Nephron progenitor cell (in vitro differentiated cells): ENCODE data around the gene TENT5C.

ENCODE experiments used
- DNase-seq: peaks from one replicate; pipeline ENCODE4 v3.0.0; 2021
- H3K27ac Mint-ChIP-seq: 2 replicates; pipeline ENCODE4 v1.8.0; 2021; ENCODE audit warnings: mild to moderate bottlenecking, moderate library complexity, mixed read lengths
- H3K27me3 Mint-ChIP-seq: 2 replicates; pipeline ENCODE4 v1.8.0; 2021; ENCODE audit warnings: mild to moderate bottlenecking, low read depth, mixed read lengths; ENCODE audit not compliant: poor library complexity
- H3K36me3 Mint-ChIP-seq: 2 replicates; pipeline ENCODE4 v1.8.0; 2021; ENCODE audit warnings: low read depth, mixed read lengths
- H3K4me1 Mint-ChIP-seq: 2 replicates; pipeline ENCODE4 v1.8.0; 2021; ENCODE audit warnings: mixed read lengths
- H3K4me3 Mint-ChIP-seq: 2 replicates; pipeline ENCODE4 v1.8.0; 2021; ENCODE audit warnings: mild to moderate bottlenecking, moderate library complexity, mixed read lengths
- H3K9me3 Mint-ChIP-seq: 2 replicates; pipeline ENCODE4 v1.8.0; 2021; ENCODE audit warnings: mild to moderate bottlenecking, moderate library complexity, mixed read lengths
- TF ChIP-seq, protein P1 (sequence below): fragments of 200-600 bp; sonication (generic); IDR thresholded peaks from 2 replicates; pipeline ENCODE4 v1.5.0; 2021; ENCODE audit warnings: antibody characterized with exemption

TENT5C gene

DNA sequence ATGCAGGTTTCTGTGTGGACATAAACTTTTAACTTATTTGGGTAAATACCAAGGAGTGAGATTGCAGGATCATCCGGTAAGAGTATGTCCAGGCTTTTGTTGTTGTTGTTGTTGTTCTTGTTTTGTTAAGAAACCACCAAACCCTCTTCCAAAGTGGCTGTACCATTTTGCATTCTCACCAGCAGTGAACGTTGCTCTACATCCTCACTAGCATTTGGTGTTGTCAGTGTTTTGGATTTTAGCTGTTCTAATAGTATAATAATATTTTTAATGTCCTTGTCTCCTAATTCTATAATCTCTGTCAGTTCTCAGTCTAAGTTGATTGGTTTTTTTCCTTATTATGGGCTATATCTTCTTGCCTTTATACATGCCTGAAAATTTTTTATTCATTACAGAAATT, 37.8 kb downstream of the TENT5C start:
- Mint-ChIP-seq H3K9me3 (peaks cover 3% of the 10 kb centered on the region), H3K4me3 (no peak overlapping the region), H3K27ac (no peak overlapping the region), H3K36me3 (no peaks in the 10 kb centered on the region), H3K27me3 (peaks cover 5% of the 10 kb centered on the region), H3K4me1 (no peaks in the 10 kb centered on the region)
- no peak for DNase-seq
- TF ChIP-seq, protein P1, sequence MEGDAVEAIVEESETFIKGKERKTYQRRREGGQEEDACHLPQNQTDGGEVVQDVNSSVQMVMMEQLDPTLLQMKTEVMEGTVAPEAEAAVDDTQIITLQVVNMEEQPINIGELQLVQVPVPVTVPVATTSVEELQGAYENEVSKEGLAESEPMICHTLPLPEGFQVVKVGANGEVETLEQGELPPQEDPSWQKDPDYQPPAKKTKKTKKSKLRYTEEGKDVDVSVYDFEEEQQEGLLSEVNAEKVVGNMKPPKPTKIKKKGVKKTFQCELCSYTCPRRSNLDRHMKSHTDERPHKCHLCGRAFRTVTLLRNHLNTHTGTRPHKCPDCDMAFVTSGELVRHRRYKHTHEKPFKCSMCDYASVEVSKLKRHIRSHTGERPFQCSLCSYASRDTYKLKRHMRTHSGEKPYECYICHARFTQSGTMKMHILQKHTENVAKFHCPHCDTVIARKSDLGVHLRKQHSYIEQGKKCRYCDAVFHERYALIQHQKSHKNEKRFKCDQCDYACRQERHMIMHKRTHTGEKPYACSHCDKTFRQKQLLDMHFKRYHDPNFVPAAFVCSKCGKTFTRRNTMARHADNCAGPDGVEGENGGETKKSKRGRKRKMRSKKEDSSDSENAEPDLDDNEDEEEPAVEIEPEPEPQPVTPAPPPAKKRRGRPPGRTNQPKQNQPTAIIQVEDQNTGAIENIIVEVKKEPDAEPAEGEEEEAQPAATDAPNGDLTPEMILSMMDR, result no peak

DNA sequence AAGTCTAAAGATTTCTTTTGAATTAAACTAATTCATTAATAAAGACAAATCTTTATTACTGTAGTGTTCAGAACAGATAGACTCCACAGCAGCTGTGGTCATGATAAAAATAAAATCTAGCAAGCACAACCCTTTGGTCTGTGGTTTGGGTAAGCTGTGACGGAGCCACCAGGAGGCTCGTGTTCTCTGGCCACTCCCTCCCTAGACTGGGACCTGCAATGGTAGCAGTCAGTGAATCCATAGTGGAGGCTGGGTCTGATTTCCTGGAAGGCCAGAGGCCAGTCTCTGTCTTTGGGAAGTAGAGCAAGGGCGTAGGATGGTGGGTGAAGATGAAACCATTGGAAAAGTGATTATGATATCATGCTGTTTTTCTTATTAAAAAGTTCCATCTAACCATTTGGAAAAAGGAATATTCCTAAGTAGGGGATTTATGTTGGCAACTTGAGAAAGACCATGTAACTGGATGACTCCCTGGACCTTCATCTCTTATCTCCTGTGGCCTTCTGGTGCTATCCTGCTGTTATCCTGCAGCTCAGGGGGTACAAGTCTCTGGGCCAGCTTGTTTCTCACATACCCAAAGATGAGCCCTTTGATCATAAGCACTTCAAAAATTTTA, 39.0 kb downstream of the TENT5C start:
- Mint-ChIP-seq H3K27ac (no peak overlapping the region), H3K9me3 (peaks cover 3% of the 10 kb centered on the region), H3K4me1 (no peaks in the 10 kb centered on the region), H3K27me3 (no peaks in the 10 kb centered on the region), H3K4me3 (no peak overlapping the region), H3K36me3 (no peaks in the 10 kb centered on the region)
- DNase-seq, result no peak
- TF ChIP-seq, protein P1, result no peak

DNA sequence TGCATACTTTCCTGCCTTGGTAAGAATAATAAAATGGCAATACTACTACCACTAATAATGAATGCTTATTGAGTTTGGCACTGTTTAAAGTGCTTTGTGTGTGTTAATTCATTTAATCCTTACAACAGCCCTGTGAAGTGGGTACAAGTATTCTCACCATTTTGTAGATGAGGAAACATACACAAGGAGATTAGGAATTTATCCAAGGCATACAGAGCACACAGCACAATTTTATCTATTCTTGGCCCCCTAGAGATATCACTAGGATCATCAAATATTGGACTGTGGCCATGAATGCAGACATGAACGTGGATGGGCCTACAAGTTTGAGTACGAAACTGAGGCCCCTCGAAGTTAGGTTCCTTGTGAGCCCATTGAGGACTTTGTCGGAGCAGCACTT, 39.5 kb downstream of the TENT5C start:
- TF ChIP-seq, protein P1, result no peak
- H3K4me1 Mint-ChIP-seq, result no peaks in the 10 kb centered on the region
- DNase-seq, result no peak
- no peak overlapping the region for H3K4me3 Mint-ChIP-seq
- H3K27me3 Mint-ChIP-seq, result no peaks in the 10 kb centered on the region
- no peak overlapping the region for H3K27ac Mint-ChIP-seq
- no peaks in the 10 kb centered on the region for H3K36me3 Mint-ChIP-seq
- H3K9me3 Mint-ChIP-seq, result peaks cover 3% of the 10 kb centered on the region

DNA sequence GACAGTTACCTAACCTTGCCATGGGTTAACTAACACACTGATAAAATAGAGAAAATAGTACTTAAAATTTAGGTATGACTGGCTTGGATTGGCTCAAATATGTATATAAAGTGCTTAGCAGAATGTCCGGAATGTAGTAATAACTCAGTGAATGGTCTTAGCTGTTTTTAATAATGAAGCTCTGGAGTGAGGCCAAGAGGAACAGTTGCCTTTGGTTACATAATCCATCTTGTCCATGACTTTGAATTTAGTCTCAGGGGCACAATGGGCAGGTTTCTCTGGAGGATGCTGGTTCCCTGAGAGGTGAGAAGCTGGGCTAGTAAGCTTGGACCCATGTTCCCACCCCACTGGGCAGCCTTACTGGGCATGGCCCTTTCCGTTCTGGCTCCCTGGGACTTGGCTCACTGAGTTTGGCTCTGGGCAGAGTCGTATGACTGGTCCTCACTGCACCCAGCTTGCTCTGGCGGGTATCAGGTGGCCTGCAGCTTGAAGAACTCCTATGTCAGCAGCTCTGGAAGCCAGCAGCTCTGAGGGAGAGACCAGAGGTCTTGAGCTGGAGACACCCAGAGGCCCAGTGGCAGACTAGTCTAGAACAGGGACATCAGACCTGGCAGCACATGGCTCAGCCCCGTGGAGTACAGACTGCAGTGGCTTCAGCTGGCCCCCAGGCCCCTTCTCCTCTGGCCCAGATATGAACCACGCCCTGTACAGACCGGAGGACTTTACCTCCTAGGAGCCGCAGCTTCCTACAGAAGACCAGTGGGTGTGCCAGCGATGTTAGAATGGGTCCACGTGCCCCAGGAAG, 40.4 kb downstream of the TENT5C start:
- Mint-ChIP-seq H3K27ac (no peak overlapping the region), H3K4me3 (no peak overlapping the region), H3K27me3 (no peaks in the 10 kb centered on the region), H3K4me1 (no peaks in the 10 kb centered on the region), H3K36me3 (no peaks in the 10 kb centered on the region), H3K9me3 (peaks cover 3% of the 10 kb centered on the region)
- DNase-seq, result no peak
- TF ChIP-seq, protein P1, result no peak

DNA sequence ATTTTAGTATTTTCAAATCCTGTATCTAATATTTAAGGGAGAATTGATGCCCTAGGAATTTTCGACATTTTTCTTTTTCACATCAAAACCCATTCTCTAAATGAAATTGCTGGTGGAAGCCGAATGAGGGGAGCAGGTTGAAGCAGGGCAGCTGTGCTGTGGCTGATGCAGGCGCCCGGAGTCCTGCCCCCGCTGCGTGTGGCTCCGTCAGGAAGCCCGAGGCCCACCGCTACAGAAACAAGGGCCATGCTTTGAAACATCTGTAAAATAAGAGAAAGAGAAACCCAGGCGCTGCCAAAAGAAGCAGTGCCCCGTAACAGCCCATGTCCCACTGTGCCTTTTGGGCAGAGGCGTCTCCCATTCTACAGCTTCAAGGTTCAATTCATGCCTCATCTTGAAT, 41.1 kb downstream of the TENT5C start:
- H3K9me3 Mint-ChIP-seq, result peaks cover 3% of the 10 kb centered on the region
- DNase-seq, result no peak
- H3K27ac Mint-ChIP-seq, result no peak overlapping the region
- H3K4me3 Mint-ChIP-seq, result no peak overlapping the region
- H3K27me3 Mint-ChIP-seq, result no peaks in the 10 kb centered on the region
- no peaks in the 10 kb centered on the region for H3K4me1 Mint-ChIP-seq
- TF ChIP-seq, protein P1, result no peak
- H3K36me3 Mint-ChIP-seq, result no peaks in the 10 kb centered on the region

DNA sequence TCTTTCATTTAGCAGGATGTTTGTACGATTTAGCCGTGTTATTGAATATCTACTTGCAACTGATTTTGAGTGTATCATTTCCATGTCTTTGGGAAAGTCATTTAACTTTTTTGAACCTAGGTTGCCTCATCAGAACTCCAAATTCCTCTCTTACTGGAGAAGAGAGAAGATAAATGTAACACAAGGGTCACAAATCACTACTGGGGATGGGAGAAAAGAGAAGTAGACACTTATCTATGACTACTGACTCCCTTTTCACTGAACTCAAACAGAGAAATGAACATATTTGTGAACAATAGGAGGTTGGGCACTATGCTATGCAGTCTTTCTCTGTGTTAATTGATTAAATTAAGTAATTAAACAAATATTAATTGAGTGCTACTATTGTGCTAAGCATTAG, 42.2 kb downstream of the TENT5C start:
- Mint-ChIP-seq H3K36me3 (no peaks in the 10 kb centered on the region), H3K4me3 (no peak overlapping the region), H3K9me3 (peaks cover 3% of the 10 kb centered on the region), H3K4me1 (no peaks in the 10 kb centered on the region), H3K27me3 (peaks cover 2% of the 10 kb centered on the region), H3K27ac (no peak overlapping the region)
- DNase-seq, result no peak
- TF ChIP-seq, protein P1, result no peak
